GM18511 (cell line): ENCODE measurements around the gene CCL1.
"Not testable (repeated sequence)": the region's sequence is repeated elsewhere in the genome, so short reads cannot be mapped to it uniquely, and the experiment has no call there.

ENCODE experiments used
- ATAC-seq: cut with Tn5 transposase; IDR thresholded peaks from one replicate; pipeline ENCODE4 v1.9.1; 2021; ENCODE audit warnings: mild to moderate bottlenecking, moderate library complexity; ENCODE audit not compliant: unreplicated experiment

The CCL1 gene

GRCh38 chr17:34361478-34362061, 1.5 kb downstream of the CCL1 start:
- peak; percentile 57 for ATAC-seq

GRCh38 chr17:34360601-34361270, 2.3 kb downstream of the CCL1 start:
- no peak for ATAC-seq

GRCh38 chr17:34358631-34359030, 4.4 kb downstream of the CCL1 start:
- ATAC-seq: no peak

- no peak for ATAC-seq
Measured at GRCh38 chr17:34357398-34357797, 5.6 kb downstream of the CCL1 start.

GRCh38 chr17:34356194-34356593, 6.8 kb downstream of the CCL1 start, which contains the start of gene CCL13:
Gene CCL13 (plus strand): TSS chr17:34356480. CDS start chr17:34356527, 47 bp downstream.
- ATAC-seq: no peak

GRCh38 chr17:34354637-34355036, 8.4 kb downstream of the CCL1 start:
- ATAC-seq: no peak

- ATAC-seq: no peak
Measured at GRCh38 chr17:34352191-34352590, 10.8 kb downstream of the CCL1 start.

GRCh38 chr17:34351096-34351495, 11.9 kb downstream of the CCL1 start:
- no peak for ATAC-seq

GRCh38 chr17:34349751-34350150, 13.3 kb downstream of the CCL1 start:
- no peak for ATAC-seq

- ATAC-seq: no peak
Measured at GRCh38 chr17:34347063-34347462, 16.0 kb downstream of the CCL1 start.

- ATAC-seq: no peak
Measured at GRCh38 chr17:34341916-34342315, 21.1 kb downstream of the CCL1 start.

GRCh38 chr17:34339138-34339770, 23.8 kb downstream of the CCL1 start:
- ATAC-seq: no peak

GRCh38 chr17:34337701-34338100, 25.3 kb downstream of the CCL1 start:
- no peak for ATAC-seq

- ATAC-seq: not testable (repeated sequence)
Measured at GRCh38 chr17:34327580-34327979, 35.5 kb downstream of the CCL1 start.

GRCh38 chr17:34321964-34322363, 41.1 kb downstream of the CCL1 start:
- no peak for ATAC-seq

GRCh38 chr17:34319039-34319483, 44.0 kb downstream of the CCL1 start, which contains the start of gene CCL8:
Gene CCL8 (plus strand): TSS chr17:34319435. CDS start chr17:34319502, 67 bp downstream.
- ATAC-seq: no peak

GRCh38 chr17:34318474-34318873, 44.6 kb downstream of the CCL1 start:
- ATAC-seq: no peak

GRCh38 chr17:34314279-34314678, 48.8 kb downstream of the CCL1 start:
- no peak for ATAC-seq

- ATAC-seq: no peak
Measured at GRCh38 chr17:34313164-34313563, 49.9 kb downstream of the CCL1 start.

GRCh38 chr17:34312080-34312479, 51.0 kb downstream of the CCL1 start:
- ATAC-seq: no peak

- no peak for ATAC-seq
Measured at GRCh38 chr17:34311291-34311690, 51.7 kb downstream of the CCL1 start.
